ENCODE measurements around the gene KIF26A. TPM values are rescaled to one million over a fixed set of nuclear protein-coding genes. Genes with fewer than 3 reads are reported as not detected.

KIF26A gene
- total RNA-seq, 4 donors from 2014 or later = 0.59 to 3.3 (median 1.5) TPM

GRCh38 chr14:104214431-104215218 is 76.2 kb downstream of the KIF26A start:
- Histone ChIP-seq H3K9me3 (no peaks in the 10 kb centered on the region), H3K4me1 (no peaks in the 10 kb centered on the region), H3K4me3 (no peak overlapping the region), H3K27me3 (peaks cover 0 to 7% (median 5%) of the 10 kb centered on the region in 3 donors), H3K36me3 (no peaks in the 10 kb centered on the region), H3K27ac (no peak overlapping the region)
- no peak for TF ChIP-seq CTCF (IDR thresholded peaks at IDR 0.05 in 4 of 5, conservative IDR thresholded peaks at IDR 0.05 in 1 of 5)
- no peak for TF ChIP-seq POLR2A (IDR thresholded peaks at IDR 0.05)
- intact Hi-C loops (cut with DNase I; ENCODE audit: low total_unique reads) = no loop called here
- DNase-seq (no peak), ATAC-seq (no peak)
- in situ Hi-C loops (cut with MboI; ENCODE audit: low sequenced_read_pairs in 4 of 4) = no loop called here

- peaks cover 0 to 10% (median 7%) of the 10 kb centered on the region in 3 donors for H3K27me3 ChIP-seq
- ATAC-seq = no peak
Observed at GRCh38 chr14:104215706-104216334, 77.4 kb downstream of the KIF26A start.

GRCh38 chr14:104216457-104216856 is 78.1 kb downstream of the KIF26A start:
- in situ Hi-C loops (cut with MboI; ENCODE audit: low sequenced_read_pairs in 4 of 4) (no loop called here), intact Hi-C loops (cut with DNase I; ENCODE audit: low total_unique reads) (no loop called here)
- Histone ChIP-seq H3K4me3 (no peak overlapping the region), H3K27me3 (peaks cover 0 to 16% (median 12%) of the 10 kb centered on the region in 3 donors), H3K4me1 (no peaks in the 10 kb centered on the region), H3K27ac (no peak overlapping the region), H3K36me3 (no peaks in the 10 kb centered on the region), H3K9me3 (no peaks in the 10 kb centered on the region)
- DNase-seq (no peak), ATAC-seq (no peak)
- no peak for TF ChIP-seq CTCF (IDR thresholded peaks at IDR 0.05 in 4 of 5, conservative IDR thresholded peaks at IDR 0.05 in 1 of 5)
- TF ChIP-seq POLR2A (IDR thresholded peaks at IDR 0.05) = no peak

More at GRCh38 chr14:104215706-104216334, 77.4 kb downstream of the KIF26A start:
- in situ Hi-C loops (cut with MboI; ENCODE audit: low sequenced_read_pairs in 4 of 4) = no loop called here
- no peak for DNase-seq
- H3K4me3 ChIP-seq = no peak overlapping the region
- no peaks in the 10 kb centered on the region for H3K36me3 ChIP-seq
- intact Hi-C loops (cut with DNase I; ENCODE audit: low total_unique reads) = no loop called here
- H3K4me1 ChIP-seq = no peaks in the 10 kb centered on the region
- no peaks in the 10 kb centered on the region for H3K9me3 ChIP-seq
- no peak for TF ChIP-seq CTCF (IDR thresholded peaks at IDR 0.05 in 4 of 5, conservative IDR thresholded peaks at IDR 0.05 in 1 of 5)
- TF ChIP-seq POLR2A (IDR thresholded peaks at IDR 0.05) = no peak
- H3K27ac ChIP-seq = no peak overlapping the region

GRCh38 chr14:104217486-104218360 is 79.3 kb downstream of the KIF26A start:
- ATAC-seq (no peak), DNase-seq (no peak)
- no peaks in the 10 kb centered on the region for H3K9me3 ChIP-seq
- intact Hi-C loops (cut with DNase I; ENCODE audit: low total_unique reads) = no loop called here
- H3K27ac ChIP-seq = no peak overlapping the region
- no peaks in the 10 kb centered on the region for H3K36me3 ChIP-seq
- no peak for TF ChIP-seq CTCF (IDR thresholded peaks at IDR 0.05 in 4 of 5, conservative IDR thresholded peaks at IDR 0.05 in 1 of 5)
- no peak for TF ChIP-seq POLR2A (IDR thresholded peaks at IDR 0.05)
- peaks cover 6 to 23% (median 17%) of the 10 kb centered on the region in 3 donors for H3K27me3 ChIP-seq
- in situ Hi-C loops (cut with MboI; ENCODE audit: low sequenced_read_pairs in 4 of 4) = no loop called here
- no peaks in the 10 kb centered on the region for H3K4me1 ChIP-seq
- no peak overlapping the region for H3K4me3 ChIP-seq
